PC-9 (cell line): ENCODE data around the gene LLCFC1.

Experiments
- EZH2 ChIP-seq: fragments of 200-600 bp; sonication (generic); IDR thresholded peaks from 2 replicates; pipeline ENCODE4 v1.8.0; 2017; ENCODE audit warnings: antibody characterized with exemption, low read depth
- TF ChIP-seq, protein P1 (sequence below): fragments of 200-600 bp; sonication (generic); conservative IDR thresholded peaks from 2 replicates; pipeline ENCODE4 v1.6.1; 2017; ENCODE audit warnings: mixed run types, antibody characterized with exemption, mild to moderate bottlenecking, moderate library complexity

DNA sequence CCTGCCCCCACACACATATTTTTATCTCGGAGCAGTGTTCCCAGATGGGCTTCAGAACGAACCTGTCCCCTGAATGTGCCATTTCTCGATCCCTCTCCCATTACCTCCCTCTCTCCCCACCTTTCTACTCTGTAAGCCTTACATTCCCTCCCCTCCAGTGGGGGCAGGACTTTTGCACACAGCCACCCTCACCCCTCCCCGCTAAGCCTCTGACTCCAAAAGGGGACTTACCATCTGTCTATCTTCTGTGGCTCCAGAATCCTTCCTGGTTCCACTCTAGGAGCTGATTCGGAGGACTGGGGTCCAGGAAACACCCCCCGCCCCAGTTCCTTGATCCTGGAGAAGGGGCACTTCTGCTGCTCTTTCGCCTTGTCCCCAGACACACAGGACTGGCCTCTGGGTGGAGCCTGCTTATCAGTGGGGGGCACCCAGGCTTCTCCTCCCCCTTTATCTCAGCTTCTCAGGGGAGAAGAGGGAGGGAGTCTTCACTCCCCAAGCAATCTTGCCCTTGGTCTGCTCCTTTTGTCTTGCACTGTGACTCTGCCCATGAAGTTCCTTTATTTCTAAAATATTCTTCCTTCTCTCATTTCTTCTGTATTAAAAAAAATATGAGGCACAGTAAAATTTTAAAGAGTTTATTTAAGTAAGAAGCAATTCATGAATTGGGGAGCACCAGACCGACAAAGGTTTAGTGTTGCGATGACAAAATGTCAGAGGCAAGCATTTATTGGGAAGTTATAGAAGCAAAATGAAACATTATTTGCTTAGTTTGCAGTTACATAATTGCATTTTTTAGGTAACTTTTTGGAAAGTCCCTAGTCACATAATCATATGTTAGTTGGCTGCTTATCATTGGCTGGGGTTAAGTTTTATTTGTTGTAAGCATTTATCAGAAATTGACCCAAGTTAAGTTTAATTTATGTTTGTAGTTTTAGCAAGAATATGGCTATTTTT lies 23.0 kb downstream of the LLCFC1 start, which contains the start of gene KEL:
- TF ChIP-seq, protein P1, sequence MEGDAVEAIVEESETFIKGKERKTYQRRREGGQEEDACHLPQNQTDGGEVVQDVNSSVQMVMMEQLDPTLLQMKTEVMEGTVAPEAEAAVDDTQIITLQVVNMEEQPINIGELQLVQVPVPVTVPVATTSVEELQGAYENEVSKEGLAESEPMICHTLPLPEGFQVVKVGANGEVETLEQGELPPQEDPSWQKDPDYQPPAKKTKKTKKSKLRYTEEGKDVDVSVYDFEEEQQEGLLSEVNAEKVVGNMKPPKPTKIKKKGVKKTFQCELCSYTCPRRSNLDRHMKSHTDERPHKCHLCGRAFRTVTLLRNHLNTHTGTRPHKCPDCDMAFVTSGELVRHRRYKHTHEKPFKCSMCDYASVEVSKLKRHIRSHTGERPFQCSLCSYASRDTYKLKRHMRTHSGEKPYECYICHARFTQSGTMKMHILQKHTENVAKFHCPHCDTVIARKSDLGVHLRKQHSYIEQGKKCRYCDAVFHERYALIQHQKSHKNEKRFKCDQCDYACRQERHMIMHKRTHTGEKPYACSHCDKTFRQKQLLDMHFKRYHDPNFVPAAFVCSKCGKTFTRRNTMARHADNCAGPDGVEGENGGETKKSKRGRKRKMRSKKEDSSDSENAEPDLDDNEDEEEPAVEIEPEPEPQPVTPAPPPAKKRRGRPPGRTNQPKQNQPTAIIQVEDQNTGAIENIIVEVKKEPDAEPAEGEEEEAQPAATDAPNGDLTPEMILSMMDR: no peak
- TF ChIP-seq EZH2: no peak
